Skeletal muscle satellite cell (primary cell): Measurements from ENCODE around the gene SFT2D1.
"Not testable (repeated sequence)": the region's sequence is repeated elsewhere in the genome, so short reads cannot be mapped to it uniquely, and the experiment has no call there.

Source experiments
- H3K27me3 ChIP-seq: 2 replicates; pipeline ENCODE4 v1.7.0; 2013; ENCODE audit warnings: low read length; ENCODE audit not compliant: control insufficient read depth, insufficient read depth
- H3K36me3 ChIP-seq: 2 replicates; pipeline ENCODE4 v1.7.0; 2013; ENCODE audit warnings: mild to moderate bottlenecking, control low read depth, low read length; ENCODE audit not compliant: insufficient read depth
- H3K4me1 ChIP-seq: 2 replicates; pipeline ENCODE4 v1.7.0; 2013; ENCODE audit warnings: low read length; ENCODE audit not compliant: control insufficient read depth, insufficient read depth
- H3K4me2 ChIP-seq: 2 replicates; pipeline ENCODE4 v1.7.0; 2013; ENCODE audit warnings: mild to moderate bottlenecking, low read length
- H3K4me3 ChIP-seq: 2 replicates; pipeline ENCODE4 v1.7.0; 2013; ENCODE audit warnings: low read length
- H3K9ac ChIP-seq: 2 replicates; pipeline ENCODE4 v1.7.0; 2013; ENCODE audit warnings: mild to moderate bottlenecking, low read depth, low read length, moderate library complexity
- H3K9me3 ChIP-seq: replicated peaks from 2 replicates; pipeline ENCODE4 v1.7.0; 2013; ENCODE audit warnings: mild to moderate bottlenecking, control low read depth, low read length

Gene SFT2D1

GRCh38 chr6:166344921-166345320 lies 2.6 kb upstream of the SFT2D1 start:
- H3K9me3 ChIP-seq, H3K4me2 ChIP-seq, H3K4me3 ChIP-seq, H3K9ac ChIP-seq, H3K36me3 ChIP-seq, H3K27me3 ChIP-seq: not testable (repeated sequence)
- peaks cover 12% of the 10 kb centered on the region for H3K4me1 ChIP-seq

- Histone ChIP-seq H3K9ac (no peak overlapping the region), H3K4me2 (no peak overlapping the region), H3K9me3 (no peaks in the 10 kb centered on the region), H3K27me3 (peaks cover 7% of the 10 kb centered on the region), H3K36me3 (peaks cover 5% of the 10 kb centered on the region), H3K4me3 (no peak overlapping the region), H3K4me1 (peaks cover 12% of the 10 kb centered on the region)
These were observed 1.9 kb upstream of the SFT2D1 start for GRCh38 chr6:166344240-166344639.

- Histone ChIP-seq H3K9ac (peak overlapping the region; percentile 97), H3K4me3 (peak overlapping the region; percentile 92), H3K27me3 (peaks cover 7% of the 10 kb centered on the region), H3K9me3 (no peaks in the 10 kb centered on the region), H3K36me3 (peaks cover 8% of the 10 kb centered on the region), H3K4me2 (peak overlapping the region; percentile 96), H3K4me1 (peaks cover 12% of the 10 kb centered on the region)
These were observed 774 bp upstream of the SFT2D1 start for GRCh38 chr6:166343150-166343487.

- Histone ChIP-seq H3K9ac (peak overlapping the region; percentile 97), H3K36me3 (peaks cover 19% of the 10 kb centered on the region), H3K4me1 (peaks cover 12% of the 10 kb centered on the region), H3K27me3 (peaks cover 4% of the 10 kb centered on the region), H3K9me3 (no peaks in the 10 kb centered on the region), H3K4me3 (peak overlapping the region; percentile 92), H3K4me2 (peak overlapping the region; percentile 96)
These were observed 382 bp downstream of the SFT2D1 start for GRCh38 chr6:166341977-166342348.

- Histone ChIP-seq H3K4me2 (peak overlapping the region; percentile 96), H3K9ac (peak overlapping the region; percentile 97), H3K4me3 (peak overlapping the region; percentile 92), H3K27me3 (no peaks in the 10 kb centered on the region), H3K4me1 (peaks cover 12% of the 10 kb centered on the region), H3K36me3 (peaks cover 24% of the 10 kb centered on the region), H3K9me3 (no peaks in the 10 kb centered on the region)
These were observed 881 bp downstream of the SFT2D1 start for GRCh38 chr6:166341464-166341863.

GRCh38 chr6:166338854-166339253 lies 3.5 kb downstream of the SFT2D1 start:
- H3K4me1 ChIP-seq, result peaks cover 12% of the 10 kb centered on the region
- peaks cover 41% of the 10 kb centered on the region for H3K36me3 ChIP-seq
- no peak overlapping the region for H3K4me3 ChIP-seq
- no peak overlapping the region for H3K9ac ChIP-seq
- H3K4me2 ChIP-seq, result no peak overlapping the region
- H3K27me3 ChIP-seq, result no peaks in the 10 kb centered on the region
- H3K9me3 ChIP-seq, result no peaks in the 10 kb centered on the region

- Histone ChIP-seq H3K9me3 (no peaks in the 10 kb centered on the region), H3K4me1 (peaks cover 6% of the 10 kb centered on the region), H3K4me2 (no peak overlapping the region), H3K4me3 (no peak overlapping the region), H3K36me3 (peaks cover 46% of the 10 kb centered on the region), H3K27me3 (no peaks in the 10 kb centered on the region), H3K9ac (no peak overlapping the region)
These were observed 5.5 kb downstream of the SFT2D1 start for GRCh38 chr6:166336847-166337246.

- peaks cover 9% of the 10 kb centered on the region for H3K4me1 ChIP-seq
- no peak overlapping the region for H3K4me2 ChIP-seq
- H3K9me3 ChIP-seq, result no peaks in the 10 kb centered on the region
- peaks cover 43% of the 10 kb centered on the region for H3K36me3 ChIP-seq
- H3K9ac ChIP-seq, result no peak overlapping the region
- no peaks in the 10 kb centered on the region for H3K27me3 ChIP-seq
- H3K4me3 ChIP-seq, result no peak overlapping the region
These were observed 6.7 kb downstream of the SFT2D1 start for GRCh38 chr6:166335378-166336302.

- Histone ChIP-seq H3K4me2 (no peak overlapping the region), H3K4me1 (peaks cover 8% of the 10 kb centered on the region), H3K27me3 (no peaks in the 10 kb centered on the region), H3K36me3 (peaks cover 41% of the 10 kb centered on the region), H3K9me3 (no peaks in the 10 kb centered on the region), H3K9ac (no peak overlapping the region), H3K4me3 (no peak overlapping the region)
These were observed 7.5 kb downstream of the SFT2D1 start for GRCh38 chr6:166334878-166335277.

GRCh38 chr6:166333172-166333995 lies 9.0 kb downstream of the SFT2D1 start:
- no peak overlapping the region for H3K9ac ChIP-seq
- peaks cover 41% of the 10 kb centered on the region for H3K36me3 ChIP-seq
- H3K4me3 ChIP-seq, result no peak overlapping the region
- H3K4me1 ChIP-seq, result peaks cover 8% of the 10 kb centered on the region
- H3K9me3 ChIP-seq, result no peaks in the 10 kb centered on the region
- H3K27me3 ChIP-seq, result no peaks in the 10 kb centered on the region
- no peak overlapping the region for H3K4me2 ChIP-seq

GRCh38 chr6:166331503-166332415 lies 10.6 kb downstream of the SFT2D1 start:
- Histone ChIP-seq H3K36me3 (peaks cover 31% of the 10 kb centered on the region), H3K9me3 (no peaks in the 10 kb centered on the region), H3K27me3 (no peaks in the 10 kb centered on the region), H3K4me2 (no peak overlapping the region), H3K4me1 (peaks cover 8% of the 10 kb centered on the region), H3K9ac (no peak overlapping the region), H3K4me3 (no peak overlapping the region)
